ENCODE results near the gene OR2L2. TPM values are rescaled to one million over a fixed set of nuclear protein-coding genes. Genes with fewer than 3 reads are reported as not detected.

Gene OR2L2, protein sequence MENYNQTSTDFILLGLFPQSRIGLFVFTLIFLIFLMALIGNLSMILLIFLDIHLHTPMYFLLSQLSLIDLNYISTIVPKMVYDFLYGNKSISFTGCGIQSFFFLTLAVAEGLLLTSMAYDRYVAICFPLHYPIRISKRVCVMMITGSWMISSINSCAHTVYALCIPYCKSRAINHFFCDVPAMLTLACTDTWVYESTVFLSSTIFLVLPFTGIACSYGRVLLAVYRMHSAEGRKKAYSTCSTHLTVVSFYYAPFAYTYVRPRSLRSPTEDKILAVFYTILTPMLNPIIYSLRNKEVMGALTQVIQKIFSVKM
- not detected for total RNA-seq

DNA sequence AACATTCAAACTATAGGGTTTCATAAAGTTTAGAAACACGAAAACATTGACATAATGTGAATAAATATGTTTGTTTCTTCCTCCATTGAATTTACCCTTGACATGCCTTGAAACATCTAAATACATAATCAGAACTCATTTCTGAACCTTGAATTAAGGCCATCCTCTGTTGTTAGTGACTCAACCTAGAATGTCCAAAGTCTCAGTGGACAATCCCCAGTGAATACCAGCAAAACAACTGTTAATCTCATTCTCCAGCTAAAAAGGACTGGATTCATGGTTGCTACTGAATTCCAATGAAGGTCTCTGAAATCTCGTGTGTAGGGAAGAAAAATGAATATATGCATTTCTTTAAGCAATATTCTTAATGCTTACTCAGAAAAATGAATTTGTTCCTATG is at the start of gene OR2L2:
Gene OR2L2, plus strand, starts transcription at position 301 of the 400 bp plus-strand sequence. CDS start 8,198 bp downstream, outside the sequence.
- Histone ChIP-seq H3K27me3 (no peaks in the 10 kb centered on the region), H3K27ac (no peak within 1 kb of the TSS), H3K9me3 (peaks cover 15% of the 10 kb centered on the region), H3K4me3 (no peak within 1 kb of the TSS), H3K4me1 (no peaks in the 10 kb centered on the region), H3K36me3 (no peaks in the 10 kb centered on the region)
- 56% methylated on average over 2 of the region's 2 CpGs for WGBS
- TF ChIP-seq, protein P1, sequence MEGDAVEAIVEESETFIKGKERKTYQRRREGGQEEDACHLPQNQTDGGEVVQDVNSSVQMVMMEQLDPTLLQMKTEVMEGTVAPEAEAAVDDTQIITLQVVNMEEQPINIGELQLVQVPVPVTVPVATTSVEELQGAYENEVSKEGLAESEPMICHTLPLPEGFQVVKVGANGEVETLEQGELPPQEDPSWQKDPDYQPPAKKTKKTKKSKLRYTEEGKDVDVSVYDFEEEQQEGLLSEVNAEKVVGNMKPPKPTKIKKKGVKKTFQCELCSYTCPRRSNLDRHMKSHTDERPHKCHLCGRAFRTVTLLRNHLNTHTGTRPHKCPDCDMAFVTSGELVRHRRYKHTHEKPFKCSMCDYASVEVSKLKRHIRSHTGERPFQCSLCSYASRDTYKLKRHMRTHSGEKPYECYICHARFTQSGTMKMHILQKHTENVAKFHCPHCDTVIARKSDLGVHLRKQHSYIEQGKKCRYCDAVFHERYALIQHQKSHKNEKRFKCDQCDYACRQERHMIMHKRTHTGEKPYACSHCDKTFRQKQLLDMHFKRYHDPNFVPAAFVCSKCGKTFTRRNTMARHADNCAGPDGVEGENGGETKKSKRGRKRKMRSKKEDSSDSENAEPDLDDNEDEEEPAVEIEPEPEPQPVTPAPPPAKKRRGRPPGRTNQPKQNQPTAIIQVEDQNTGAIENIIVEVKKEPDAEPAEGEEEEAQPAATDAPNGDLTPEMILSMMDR (IDR thresholded peaks at IDR 0.05) = no peak
- TF ChIP-seq POLR2A (IDR thresholded peaks at IDR 0.05) (no peak), EP300 (IDR thresholded peaks at IDR 0.05) (no peak), POLR2AphosphoS5 (IDR thresholded peaks at IDR 0.05) (no peak)
- no peak for DNase-seq (ENCODE audit: low spot score in 2 of 2)

DNA sequence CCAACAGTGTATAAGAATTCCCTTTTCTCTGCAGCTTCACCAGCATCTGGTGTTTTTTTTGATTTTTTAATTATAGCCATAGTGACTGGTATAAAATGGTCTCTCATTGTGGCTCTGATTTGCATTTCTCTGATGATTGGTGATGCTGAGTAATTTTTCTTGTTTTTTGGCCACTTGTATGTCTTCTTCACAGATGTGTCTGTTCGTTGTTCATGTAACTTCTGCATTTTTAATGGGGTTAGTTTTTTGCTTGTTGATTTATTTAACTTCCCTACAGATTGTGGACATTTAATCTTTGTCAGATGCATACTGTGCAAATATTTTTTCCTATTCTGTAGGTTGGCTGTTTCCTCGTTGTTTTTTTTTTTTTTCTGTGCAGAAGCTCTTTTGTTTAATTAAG is 36.9 kb upstream of the OR2L2 start:
- 61% methylated on average over 2 of the region's 2 CpGs for WGBS
- Histone ChIP-seq H3K4me3 (no peak overlapping the region), H3K9me3 (no peaks in the 10 kb centered on the region), H3K27me3 (no peaks in the 10 kb centered on the region), H3K36me3 (no peaks in the 10 kb centered on the region), H3K4me1 (no peaks in the 10 kb centered on the region), H3K27ac (no peak overlapping the region)
- no peak for DNase-seq (ENCODE audit: low spot score in 2 of 2)
- TF ChIP-seq POLR2AphosphoS5 (IDR thresholded peaks at IDR 0.05) (no peak), EP300 (IDR thresholded peaks at IDR 0.05) (no peak), POLR2A (IDR thresholded peaks at IDR 0.05) (no peak)
- TF ChIP-seq, protein P1 (IDR thresholded peaks at IDR 0.05) = no peak

DNA sequence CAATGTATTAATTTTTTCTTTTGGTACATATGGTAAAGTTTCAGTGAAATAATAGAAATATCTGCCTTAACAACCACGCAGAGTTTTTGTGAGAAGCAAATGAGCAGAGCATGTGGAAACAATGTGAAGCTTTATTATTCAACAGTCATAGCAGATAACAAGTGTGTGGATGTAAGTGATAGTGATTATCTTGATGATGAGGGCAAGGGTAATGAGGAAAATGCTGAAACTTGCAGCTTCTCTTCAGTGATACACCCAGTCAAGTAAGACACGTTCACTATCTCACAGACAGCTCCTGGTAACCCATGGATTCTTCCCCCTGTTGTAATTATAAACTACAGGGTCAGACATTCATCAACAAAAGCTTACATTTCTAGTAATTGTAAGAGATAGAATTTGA is 31.1 kb upstream of the OR2L2 start:
- Histone ChIP-seq H3K36me3 (no peaks in the 10 kb centered on the region), H3K9me3 (peaks cover 4% of the 10 kb centered on the region), H3K4me3 (no peak overlapping the region), H3K27ac (no peak overlapping the region), H3K27me3 (no peaks in the 10 kb centered on the region), H3K4me1 (no peaks in the 10 kb centered on the region)
- no peak for TF ChIP-seq EP300 (IDR thresholded peaks at IDR 0.05)
- no peak for TF ChIP-seq POLR2AphosphoS5 (IDR thresholded peaks at IDR 0.05)
- TF ChIP-seq, protein P1 (IDR thresholded peaks at IDR 0.05) = no peak
- no peak for TF ChIP-seq POLR2A (IDR thresholded peaks at IDR 0.05)
- no peak for DNase-seq (ENCODE audit: low spot score in 2 of 2)
- 27% methylated on average over 2 of the region's 2 CpGs for WGBS

DNA sequence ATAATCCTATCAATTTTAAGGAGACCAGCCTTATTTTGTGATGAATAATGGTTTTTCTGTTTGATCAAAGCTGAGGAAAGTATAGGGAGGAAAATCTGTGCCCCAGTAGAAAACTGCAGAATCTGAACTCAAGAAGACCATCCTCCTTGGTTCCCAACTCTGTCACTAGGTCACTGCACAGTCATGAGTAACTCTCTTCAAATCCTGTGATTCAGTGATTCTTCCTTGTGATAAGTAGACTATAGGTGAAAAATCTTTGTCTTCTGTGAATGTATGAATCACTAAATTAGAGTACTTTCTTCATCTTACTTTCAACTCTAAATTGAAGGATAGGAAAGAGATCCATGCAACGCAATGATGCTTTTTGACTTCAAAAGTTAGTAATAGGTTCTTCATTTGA is 29.7 kb upstream of the OR2L2 start:
- no peak for TF ChIP-seq POLR2A (IDR thresholded peaks at IDR 0.05)
- TF ChIP-seq, protein P1 (IDR thresholded peaks at IDR 0.05) = no peak
- Histone ChIP-seq H3K36me3 (no peaks in the 10 kb centered on the region), H3K27me3 (no peaks in the 10 kb centered on the region), H3K27ac (no peak overlapping the region), H3K9me3 (peaks cover 4% of the 10 kb centered on the region), H3K4me3 (no peak overlapping the region), H3K4me1 (no peaks in the 10 kb centered on the region)
- no peak for DNase-seq (ENCODE audit: low spot score in 2 of 2)
- 80% methylated on average over 1 of the region's 1 CpG for WGBS

DNA sequence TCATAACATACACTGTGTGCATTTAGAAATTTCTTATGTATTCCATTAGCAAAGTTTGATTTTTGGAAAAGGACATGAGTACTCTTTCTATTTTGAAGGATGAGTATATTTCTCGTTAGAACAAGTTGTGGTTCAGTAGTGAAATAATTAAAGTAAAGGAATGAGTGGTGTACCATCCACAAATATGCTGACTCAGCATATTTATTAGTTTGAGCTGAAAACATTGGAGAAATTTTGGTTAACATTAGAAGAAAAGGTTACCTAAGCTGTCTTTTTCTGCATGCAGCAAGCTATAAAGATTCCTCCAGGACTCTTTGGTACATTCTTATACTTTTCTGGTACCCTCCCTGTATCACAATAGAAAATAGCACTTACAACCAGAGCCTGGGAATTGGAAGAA is 22.1 kb upstream of the OR2L2 start:
- Histone ChIP-seq H3K36me3 (no peaks in the 10 kb centered on the region), H3K27ac (no peak overlapping the region)

More for the DNA sequence above, 22.1 kb upstream of the OR2L2 start:
- TF ChIP-seq EP300 (IDR thresholded peaks at IDR 0.05) (no peak), POLR2A (IDR thresholded peaks at IDR 0.05) (no peak), POLR2AphosphoS5 (IDR thresholded peaks at IDR 0.05) (no peak)
- TF ChIP-seq, protein P1 (IDR thresholded peaks at IDR 0.05) = no peak
- Histone ChIP-seq H3K9me3 (peaks cover 17% of the 10 kb centered on the region), H3K27me3 (no peaks in the 10 kb centered on the region), H3K4me1 (no peaks in the 10 kb centered on the region), H3K4me3 (no peak overlapping the region)
- WGBS = 58% methylated on average over 1 of the region's 1 CpG
- DNase-seq (ENCODE audit: low spot score in 2 of 2) = no peak

Measured in suprapubic skin (tissue), 4 donors.